ENCODE results near the gene OLFM4. TPM values are rescaled to one million over a fixed set of nuclear protein-coding genes. Genes with fewer than 3 reads are reported as not detected.

OLFM4 gene
- total RNA-seq, 1 experiment from 2014 or later: 0.12 TPM

DNA sequence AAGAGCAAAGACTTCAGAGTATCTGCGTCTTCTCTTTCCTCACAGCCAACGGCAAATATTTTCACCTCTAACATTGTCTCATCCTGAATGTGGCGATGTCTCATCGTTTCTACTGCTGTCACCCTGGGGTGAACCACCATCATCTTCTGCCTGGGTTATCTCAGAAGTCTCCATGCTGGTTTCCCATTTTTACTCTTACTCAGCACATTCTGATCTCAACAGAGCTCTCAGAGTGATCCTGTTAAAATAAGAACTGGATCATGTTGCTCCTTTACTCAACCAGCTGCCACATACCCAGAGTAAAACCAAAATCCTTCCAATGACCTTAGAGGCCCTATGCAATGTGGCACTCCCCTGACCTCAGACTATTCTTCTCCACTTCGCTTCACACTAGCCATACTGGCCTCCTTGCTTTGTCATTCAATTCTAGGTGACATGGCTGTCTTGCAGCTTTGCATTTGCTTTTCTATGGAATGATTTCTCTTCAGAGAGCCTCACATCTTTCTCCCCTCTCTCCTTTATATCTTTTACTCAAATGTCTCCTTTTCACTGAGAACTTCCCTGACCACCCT is 7.8 kb upstream of the OLFM4 start:
- no peaks in the 10 kb centered on the region for H3K79me2 ChIP-seq (ENCODE audit: insufficient read depth, low read length)
- CTCF ChIA-PET: no interaction called here
- ATAC-seq: no peak

More for the DNA sequence above, 7.8 kb upstream of the OLFM4 start:
- H3K4me2 ChIP-seq (ENCODE audit: low read length): no peak overlapping the region
- no peaks in the 10 kb centered on the region for H3K9me3 ChIP-seq (ENCODE audit: control insufficient read depth in 1 of 2, insufficient read depth in 1 of 2, low read depth in 1 of 2, low read length in 2 of 2)
- intact Hi-C loops (cut with micrococcal nuclease): no loop called here
- no peak overlapping the region for H2AFZ ChIP-seq (ENCODE audit: low read depth, low read length, poor library complexity, severe bottlenecking)
- H4K20me1 ChIP-seq (ENCODE audit: insufficient read depth): no peaks in the 10 kb centered on the region
- H3K9me2 ChIP-seq (ENCODE audit: insufficient read depth): no peaks in the 10 kb centered on the region
- no TSS peak for BruUV-seq (replicated peaks)
- no peaks in the 10 kb centered on the region for H3K4me1 ChIP-seq (ENCODE audit: control insufficient read depth in 1 of 2, insufficient read depth in 2 of 2, low read length in 2 of 2)
- H3K27me3 ChIP-seq (ENCODE audit: insufficient read depth, low read length): no peaks in the 10 kb centered on the region
- TF ChIP-seq POLR2AphosphoS5 (IDR thresholded peaks at IDR 0.05; ENCODE audit: low read depth, low read length) (no peak), CBX3 (IDR thresholded peaks at IDR 0.05; ENCODE audit: low read depth) (no peak), SRF (IDR thresholded peaks at IDR 0.05; ENCODE audit: low read depth) (no peak), CTCF (IDR thresholded peaks at IDR 0.05 in 2 of 3, conservative IDR thresholded peaks at IDR 0.05 in 1 of 3; ENCODE audit: borderline replicate concordance in 1 of 3, insufficient read depth in 1 of 3, low read depth in 2 of 3, low read length in 2 of 3) (no peak), RAD21 (IDR thresholded peaks at IDR 0.05; ENCODE audit: low read depth) (no peak), ZNF274 (IDR thresholded peaks at IDR 0.05; ENCODE audit: low read depth, low read length) (no peak), SP1 (IDR thresholded peaks at IDR 0.05; ENCODE audit: low read depth) (no peak), EZH2 (IDR thresholded peaks at IDR 0.05) (no peak), SIN3A (IDR thresholded peaks at IDR 0.05; ENCODE audit: low read depth) (no peak), POLR2A (IDR thresholded peaks at IDR 0.05; ENCODE audit: borderline replicate concordance, extremely low read depth, insufficient read depth, insufficient read length) (no peak), CEBPB (IDR thresholded peaks at IDR 0.05; ENCODE audit: low read depth) (no peak), ELF1 (IDR thresholded peaks at IDR 0.05; ENCODE audit: borderline replicate concordance, low read depth) (no peak)
- TF ChIP-seq, protein P1, sequence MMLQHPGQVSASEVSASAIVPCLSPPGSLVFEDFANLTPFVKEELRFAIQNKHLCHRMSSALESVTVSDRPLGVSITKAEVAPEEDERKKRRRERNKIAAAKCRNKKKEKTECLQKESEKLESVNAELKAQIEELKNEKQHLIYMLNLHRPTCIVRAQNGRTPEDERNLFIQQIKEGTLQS (IDR thresholded peaks at IDR 0.05): no peak
- TF ChIP-seq, protein P2, sequence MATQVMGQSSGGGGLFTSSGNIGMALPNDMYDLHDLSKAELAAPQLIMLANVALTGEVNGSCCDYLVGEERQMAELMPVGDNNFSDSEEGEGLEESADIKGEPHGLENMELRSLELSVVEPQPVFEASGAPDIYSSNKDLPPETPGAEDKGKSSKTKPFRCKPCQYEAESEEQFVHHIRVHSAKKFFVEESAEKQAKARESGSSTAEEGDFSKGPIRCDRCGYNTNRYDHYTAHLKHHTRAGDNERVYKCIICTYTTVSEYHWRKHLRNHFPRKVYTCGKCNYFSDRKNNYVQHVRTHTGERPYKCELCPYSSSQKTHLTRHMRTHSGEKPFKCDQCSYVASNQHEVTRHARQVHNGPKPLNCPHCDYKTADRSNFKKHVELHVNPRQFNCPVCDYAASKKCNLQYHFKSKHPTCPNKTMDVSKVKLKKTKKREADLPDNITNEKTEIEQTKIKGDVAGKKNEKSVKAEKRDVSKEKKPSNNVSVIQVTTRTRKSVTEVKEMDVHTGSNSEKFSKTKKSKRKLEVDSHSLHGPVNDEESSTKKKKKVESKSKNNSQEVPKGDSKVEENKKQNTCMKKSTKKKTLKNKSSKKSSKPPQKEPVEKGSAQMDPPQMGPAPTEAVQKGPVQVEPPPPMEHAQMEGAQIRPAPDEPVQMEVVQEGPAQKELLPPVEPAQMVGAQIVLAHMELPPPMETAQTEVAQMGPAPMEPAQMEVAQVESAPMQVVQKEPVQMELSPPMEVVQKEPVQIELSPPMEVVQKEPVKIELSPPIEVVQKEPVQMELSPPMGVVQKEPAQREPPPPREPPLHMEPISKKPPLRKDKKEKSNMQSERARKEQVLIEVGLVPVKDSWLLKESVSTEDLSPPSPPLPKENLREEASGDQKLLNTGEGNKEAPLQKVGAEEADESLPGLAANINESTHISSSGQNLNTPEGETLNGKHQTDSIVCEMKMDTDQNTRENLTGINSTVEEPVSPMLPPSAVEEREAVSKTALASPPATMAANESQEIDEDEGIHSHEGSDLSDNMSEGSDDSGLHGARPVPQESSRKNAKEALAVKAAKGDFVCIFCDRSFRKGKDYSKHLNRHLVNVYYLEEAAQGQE (IDR thresholded peaks at IDR 0.05; ENCODE audit: low read depth): no peak
- no peak overlapping the region for H3K27ac ChIP-seq (ENCODE audit: low read depth, low read length)
- no peaks in the 10 kb centered on the region for H3K36me3 ChIP-seq (ENCODE audit: control insufficient read depth in 1 of 2, insufficient read depth in 2 of 2, low read length in 2 of 2)
- ChIA-PET POLR2A (no interaction called here), RAD21 (ENCODE audit: low non-redundant PET in 1 of 2, low total read pairs in 2 of 2, uncharacterized antibody in 2 of 2, unreplicated experiment in 2 of 2) (no interaction called here)
- no peak overlapping the region for H3K9ac ChIP-seq (ENCODE audit: low read length)
- DNase-seq (ENCODE audit: low read depth, low spot score): no peak
- H3K4me3 ChIP-seq (replicated peaks in 1 of 2; ENCODE audit: low read depth in 1 of 2, low read length in 2 of 2): no peak overlapping the region

All from HCT116 (cell line).